Lower lobe of right lung (tissue), 2 donors: Measurements from ENCODE around the gene BFSP2. TPM values are rescaled to one million over a fixed set of nuclear protein-coding genes. Genes with fewer than 3 reads are reported as not detected.
"Not testable (repeated sequence)": the region's sequence is repeated elsewhere in the genome, so short reads cannot be mapped to it uniquely, and the experiment has no call there.

Experiments used
- ATAC-seq, 2 donors: fragments of 200-7000 bp; cut with Tn5 transposase; one replicate each; pipeline ENCODE4 v1.9.1; 2020 to 2022; ENCODE audit warnings: mild to moderate bottlenecking in 2 of 2, moderate library complexity in 2 of 2
- DNase-seq: peaks from one replicate; pipeline ENCODE4 v3.0.0-alpha.2; 2020
- H3K27ac ChIP-seq: fragments of 200-600 bp; one replicate; pipeline ENCODE4 v1.8.0; 2022
- H3K27me3 ChIP-seq: fragments of 200-600 bp; one replicate; pipeline ENCODE4 v1.8.0; 2022; ENCODE audit warnings: low read depth
- H3K36me3 ChIP-seq: fragments of 200-600 bp; one replicate; pipeline ENCODE4 v1.8.0; 2022; ENCODE audit warnings: mild to moderate bottlenecking
- H3K4me1 ChIP-seq: fragments of 200-600 bp; one replicate; pipeline ENCODE4 v1.8.0; 2022
- H3K4me3 ChIP-seq: fragments of 200-600 bp; one replicate; pipeline ENCODE4 v1.8.0; 2022; ENCODE audit warnings: mild to moderate bottlenecking
- H3K9me3 ChIP-seq: fragments of 200-600 bp; one replicate; pipeline ENCODE4 v1.8.0; 2022
- CTCF ChIP-seq: fragments of 200-600 bp; IDR thresholded peaks from one replicate; pipeline ENCODE4 v1.8.0; 2022; ENCODE audit warnings: antibody characterized with exemption, mild to moderate bottlenecking
- intact Hi-C: fragments of 100-400 bp; cut with DNase I; formaldehyde crosslinking; loops from one replicate; pipeline ENCODE4 v1.11.0; 2022
- total RNA-seq: library from RNA; stranded (reverse); fragmentation: NEBNext Ultra II Directional; extraction: Animal tissue kit (Norgen Biotek cat#: 25700); gene quantifications from one replicate; pipeline ENCODE4 v1.2.1, GENCODE V29; 2021
- donor health status: DM: no; HTN: yes; CAD: no; lungs with severe emphysema.

Gene BFSP2
- total RNA-seq, 1 donor from 2014 or later, result not detected

GRCh38 chr3:133469140-133469731, 69.4 kb downstream of the BFSP2 start:
- intact Hi-C loops, result no loop called here
- H3K4me3 ChIP-seq, result no peak overlapping the region
- H3K27me3 ChIP-seq, result no peaks in the 10 kb centered on the region
- no peak for TF ChIP-seq CTCF
- no peaks in the 10 kb centered on the region for H3K9me3 ChIP-seq
- peaks cover 27% of the 10 kb centered on the region for H3K4me1 ChIP-seq
- DNase-seq, result no peak
- no peaks in the 10 kb centered on the region for H3K36me3 ChIP-seq
- ATAC-seq, result peak; percentile 60 to 77
- H3K27ac ChIP-seq, result peak overlapping the region; percentile 6

- H3K27me3 ChIP-seq, result no peaks in the 10 kb centered on the region
- H3K4me3 ChIP-seq, result no peak overlapping the region
- no peak overlapping the region for H3K27ac ChIP-seq
- DNase-seq (no peak), ATAC-seq (peak; percentile 34 to 49)
- H3K9me3 ChIP-seq, result no peaks in the 10 kb centered on the region
- intact Hi-C loops, result no loop called here
- no peak for TF ChIP-seq CTCF
- H3K36me3 ChIP-seq, result no peaks in the 10 kb centered on the region
- peaks cover 35% of the 10 kb centered on the region for H3K4me1 ChIP-seq
Measured at GRCh38 chr3:133472242-133472641, 72.4 kb downstream of the BFSP2 start.

GRCh38 chr3:133472889-133473288, 73.0 kb downstream of the BFSP2 start:
- ATAC-seq (no peak), DNase-seq (no peak)
- Histone ChIP-seq H3K4me3 (no peak overlapping the region), H3K9me3 (no peaks in the 10 kb centered on the region), H3K36me3 (no peaks in the 10 kb centered on the region), H3K4me1 (peaks cover 35% of the 10 kb centered on the region), H3K27me3 (no peaks in the 10 kb centered on the region), H3K27ac (no peak overlapping the region)
- no peak for TF ChIP-seq CTCF
- intact Hi-C loops, result no loop called here

- H3K27me3 ChIP-seq, DNase-seq, ATAC-seq, H3K9me3 ChIP-seq, intact Hi-C loops, H3K36me3 ChIP-seq, H3K4me3 ChIP-seq: not testable (repeated sequence)
- H3K4me1 ChIP-seq, result peaks cover 35% of the 10 kb centered on the region
- H3K27ac ChIP-seq, result peak overlapping the region; percentile 1
Measured at GRCh38 chr3:133473472-133474191, 73.8 kb downstream of the BFSP2 start.

- no peak for TF ChIP-seq CTCF
- no peak for DNase-seq
- Histone ChIP-seq H3K9me3 (no peaks in the 10 kb centered on the region), H3K4me3 (no peak overlapping the region), H3K4me1 (peaks cover 30% of the 10 kb centered on the region), H3K27me3 (no peaks in the 10 kb centered on the region), H3K36me3 (no peaks in the 10 kb centered on the region), H3K27ac (peak overlapping the region; percentile 27)
- ATAC-seq, result peak; percentile 47 to 61
- intact Hi-C loops, result no loop called here
Measured at GRCh38 chr3:133474251-133474801, 74.5 kb downstream of the BFSP2 start.

GRCh38 chr3:133474817-133475216, 75.0 kb downstream of the BFSP2 start:
- Histone ChIP-seq H3K27me3 (no peaks in the 10 kb centered on the region), H3K27ac (peak overlapping the region; percentile 27), H3K9me3 (no peaks in the 10 kb centered on the region), H3K36me3 (no peaks in the 10 kb centered on the region), H3K4me1 (peaks cover 26% of the 10 kb centered on the region), H3K4me3 (no peak overlapping the region)
- no peak for DNase-seq
- TF ChIP-seq CTCF, result no peak
- ATAC-seq, result peak in 1 of 2 donors; percentile 10
- intact Hi-C loops, result no loop called here
